Measurements from ENCODE around the gene STX1A. TPM values are rescaled to one million over a fixed set of nuclear protein-coding genes. Genes with fewer than 3 reads are reported as not detected.

The STX1A gene
- total and polyA plus RNA-seq, 2 of the 13 experiments (the other 11 are each of a cell fraction or from before 2014, with no cell fraction given), result 6.1 to 12.2 TPM

DNA sequence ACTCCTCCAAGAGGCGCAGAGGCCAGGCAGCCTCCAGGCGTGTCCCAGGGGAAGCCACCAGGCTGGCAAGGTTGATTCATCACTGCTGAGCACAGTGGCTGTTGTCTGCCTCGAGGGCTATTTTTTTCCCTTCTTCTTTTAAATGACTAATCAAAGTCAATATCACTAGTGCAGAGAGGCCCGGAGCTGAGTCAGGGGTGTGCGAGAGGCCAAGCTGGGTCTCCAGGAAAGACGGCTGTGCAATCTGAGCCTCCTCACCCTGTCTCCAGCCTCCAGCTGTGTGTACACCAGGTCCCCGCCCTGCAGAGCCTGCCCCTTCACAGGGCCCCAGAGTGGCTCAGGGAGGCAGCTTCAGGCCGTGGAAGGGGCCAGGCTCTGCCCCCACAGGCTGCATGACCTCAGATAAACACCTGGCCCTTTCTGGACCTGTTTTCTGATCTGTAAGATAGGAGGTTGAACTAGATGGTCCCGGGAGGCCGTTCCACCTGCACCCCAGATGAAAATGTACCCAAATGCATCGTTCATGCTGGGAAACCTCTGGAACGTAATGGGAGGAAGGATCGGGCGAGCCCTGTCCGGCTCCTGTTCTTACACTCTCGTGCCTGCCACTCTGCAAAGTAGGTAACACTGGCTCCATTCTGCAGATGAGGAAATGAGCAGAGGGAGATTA is 3.7 kb downstream of the STX1A start (continued):
- TF ChIP-seq ARNT2 (CRISPR knock-in tag; IDR thresholded peaks at IDR 0.05; ENCODE audit: low read depth), result peak; percentile 32; the same call in 1 of the 2 replicates
- TF ChIP-seq MAF1 (CRISPR knock-in tag; IDR thresholded peaks at IDR 0.05; ENCODE audit: borderline replicate concordance), result no peak
- no peak for TF ChIP-seq ZNF839 (CRISPR knock-in tag; IDR thresholded peaks at IDR 0.05; ENCODE audit: borderline replicate concordance)
- peak; percentile 79; the same call in 1 of the 2 replicates for TF ChIP-seq THRA (CRISPR knock-in tag; IDR thresholded peaks at IDR 0.05; ENCODE audit: borderline replicate concordance)
- TF ChIP-seq SKI (IDR thresholded peaks at IDR 0.05; ENCODE audit: partially characterized antibody), result peak; percentile 92
- TF ChIP-seq, protein P1, sequence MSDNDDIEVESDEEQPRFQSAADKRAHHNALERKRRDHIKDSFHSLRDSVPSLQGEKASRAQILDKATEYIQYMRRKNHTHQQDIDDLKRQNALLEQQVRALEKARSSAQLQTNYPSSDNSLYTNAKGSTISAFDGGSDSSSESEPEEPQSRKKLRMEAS (IDR thresholded peaks at IDR 0.05), result peak; percentile 51
- peak in 1 of 2 experiments; percentile 70; a peak in 1 of 4 replicates for TF ChIP-seq KLF16 (CRISPR knock-in tag; IDR thresholded peaks at IDR 0.05)
- TF ChIP-seq ZNF501 (CRISPR knock-in tag; IDR thresholded peaks at IDR 0.05), result no peak
- peak; percentile 33; the same call in 1 of the 2 replicates for TF ChIP-seq KAT8 (CRISPR knock-in tag; IDR thresholded peaks at IDR 0.05)
- TF ChIP-seq, protein P2, sequence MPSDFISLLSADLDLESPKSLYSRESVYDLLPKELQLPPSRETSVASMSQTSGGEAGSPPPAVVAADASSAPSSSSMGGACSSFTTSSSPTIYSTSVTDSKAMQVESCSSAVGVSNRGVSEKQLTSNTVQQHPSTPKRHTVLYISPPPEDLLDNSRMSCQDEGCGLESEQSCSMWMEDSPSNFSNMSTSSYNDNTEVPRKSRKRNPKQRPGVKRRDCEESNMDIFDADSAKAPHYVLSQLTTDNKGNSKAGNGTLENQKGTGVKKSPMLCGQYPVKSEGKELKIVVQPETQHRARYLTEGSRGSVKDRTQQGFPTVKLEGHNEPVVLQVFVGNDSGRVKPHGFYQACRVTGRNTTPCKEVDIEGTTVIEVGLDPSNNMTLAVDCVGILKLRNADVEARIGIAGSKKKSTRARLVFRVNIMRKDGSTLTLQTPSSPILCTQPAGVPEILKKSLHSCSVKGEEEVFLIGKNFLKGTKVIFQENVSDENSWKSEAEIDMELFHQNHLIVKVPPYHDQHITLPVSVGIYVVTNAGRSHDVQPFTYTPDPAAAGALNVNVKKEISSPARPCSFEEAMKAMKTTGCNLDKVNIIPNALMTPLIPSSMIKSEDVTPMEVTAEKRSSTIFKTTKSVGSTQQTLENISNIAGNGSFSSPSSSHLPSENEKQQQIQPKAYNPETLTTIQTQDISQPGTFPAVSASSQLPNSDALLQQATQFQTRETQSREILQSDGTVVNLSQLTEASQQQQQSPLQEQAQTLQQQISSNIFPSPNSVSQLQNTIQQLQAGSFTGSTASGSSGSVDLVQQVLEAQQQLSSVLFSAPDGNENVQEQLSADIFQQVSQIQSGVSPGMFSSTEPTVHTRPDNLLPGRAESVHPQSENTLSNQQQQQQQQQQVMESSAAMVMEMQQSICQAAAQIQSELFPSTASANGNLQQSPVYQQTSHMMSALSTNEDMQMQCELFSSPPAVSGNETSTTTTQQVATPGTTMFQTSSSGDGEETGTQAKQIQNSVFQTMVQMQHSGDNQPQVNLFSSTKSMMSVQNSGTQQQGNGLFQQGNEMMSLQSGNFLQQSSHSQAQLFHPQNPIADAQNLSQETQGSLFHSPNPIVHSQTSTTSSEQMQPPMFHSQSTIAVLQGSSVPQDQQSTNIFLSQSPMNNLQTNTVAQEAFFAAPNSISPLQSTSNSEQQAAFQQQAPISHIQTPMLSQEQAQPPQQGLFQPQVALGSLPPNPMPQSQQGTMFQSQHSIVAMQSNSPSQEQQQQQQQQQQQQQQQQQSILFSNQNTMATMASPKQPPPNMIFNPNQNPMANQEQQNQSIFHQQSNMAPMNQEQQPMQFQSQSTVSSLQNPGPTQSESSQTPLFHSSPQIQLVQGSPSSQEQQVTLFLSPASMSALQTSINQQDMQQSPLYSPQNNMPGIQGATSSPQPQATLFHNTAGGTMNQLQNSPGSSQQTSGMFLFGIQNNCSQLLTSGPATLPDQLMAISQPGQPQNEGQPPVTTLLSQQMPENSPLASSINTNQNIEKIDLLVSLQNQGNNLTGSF (CRISPR knock-in tag; IDR thresholded peaks at IDR 0.05), result no peak
- TF ChIP-seq PHF5A (CRISPR knock-in tag; IDR thresholded peaks at IDR 0.05; ENCODE audit: low read depth, unreplicated experiment), result peak; percentile 59
- TF ChIP-seq MAFF (IDR thresholded peaks at IDR 0.05; ENCODE audit: low read depth, low read length), result peak; percentile 71
- TF ChIP-seq PITX1 (CRISPR knock-in tag; IDR thresholded peaks at IDR 0.05), result peak; percentile 53; the same call in 1 of the 2 replicates
- 0 out of 2 replicates have a peak, but pooled peaks have one; percentile 60 for TF ChIP-seq RCOR2 (CRISPR knock-in tag; IDR thresholded peaks at IDR 0.05)
- TF ChIP-seq ZNF530 (CRISPR knock-in tag; IDR thresholded peaks at IDR 0.05; ENCODE audit: low read depth), result no peak
- no peak for TF ChIP-seq TBL1XR1 (IDR thresholded peaks at IDR 0.05; ENCODE audit: borderline replicate concordance, low read length, partially characterized antibody)
- TF ChIP-seq HHEX (CRISPR knock-in tag; IDR thresholded peaks at IDR 0.05), result no peak
- TF ChIP-seq, protein P3, sequence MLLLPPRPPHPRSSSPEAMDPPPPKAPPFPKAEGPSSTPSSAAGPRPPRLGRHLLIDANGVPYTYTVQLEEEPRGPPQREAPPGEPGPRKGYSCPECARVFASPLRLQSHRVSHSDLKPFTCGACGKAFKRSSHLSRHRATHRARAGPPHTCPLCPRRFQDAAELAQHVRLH (CRISPR knock-in tag; IDR thresholded peaks at IDR 0.05; ENCODE audit: borderline replicate concordance, low read depth), result no peak
- peak; percentile 66; the same call in 1 of the 2 replicates for TF ChIP-seq TSC22D2 (CRISPR knock-in tag; IDR thresholded peaks at IDR 0.05; ENCODE audit: borderline replicate concordance)
- TF ChIP-seq HMGXB4 (CRISPR knock-in tag; IDR thresholded peaks at IDR 0.05; ENCODE audit: borderline replicate concordance in 1 of 2, low read depth in 1 of 2), result peak in 1 of 2 experiments; percentile 64; a peak in 1 of 4 replicates
